ENCODE measurements around the gene FHOD3. TPM values are rescaled to one million over a fixed set of nuclear protein-coding genes. Genes with fewer than 3 reads are reported as not detected.
A peak's percentile ranks its signal among the peaks of the same experiment; 100 is the strongest.

The FHOD3 gene
- total RNA-seq, 1 donor from 2014 or later: 350 TPM

DNA sequence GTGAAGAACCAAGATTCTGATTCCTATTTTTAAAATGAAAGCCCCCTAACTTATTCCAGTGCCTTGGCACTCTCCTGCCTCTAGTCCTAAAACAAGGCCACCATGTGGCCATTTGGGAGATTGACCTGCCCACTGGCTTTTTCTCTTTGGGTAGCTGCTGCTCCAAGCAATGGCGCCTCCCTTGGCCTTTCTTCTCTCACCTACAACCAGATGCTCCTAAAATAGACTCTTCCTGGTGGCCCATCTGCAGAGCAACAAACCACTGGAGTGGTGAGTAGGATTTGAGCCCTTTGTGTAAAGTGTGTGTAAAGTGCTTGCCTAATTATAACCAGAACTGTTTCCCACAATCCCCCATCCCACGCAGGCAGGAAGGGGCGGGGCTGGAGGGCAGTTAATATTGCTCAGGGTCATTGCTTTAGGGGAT is 114.2 kb downstream of the FHOD3 start:
- ATAC-seq: no peak

DNA sequence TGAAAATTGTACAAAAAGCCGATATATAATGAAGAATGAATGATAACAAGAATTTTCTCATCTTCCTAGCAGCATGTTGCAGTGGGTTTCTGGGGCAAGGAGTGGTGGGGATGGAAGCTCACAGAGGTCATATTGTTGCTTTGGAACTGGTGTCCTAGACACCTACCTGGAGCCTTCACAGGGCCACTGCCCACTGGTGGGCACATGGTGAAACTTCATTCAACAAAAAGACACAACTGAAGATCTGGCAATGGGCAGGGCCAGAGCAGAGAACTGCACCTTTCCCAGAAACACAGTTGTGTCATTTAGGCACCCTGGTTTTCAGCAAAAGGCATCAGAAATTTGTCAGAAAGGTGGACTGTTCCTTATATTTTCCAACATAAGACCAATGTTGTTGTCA is 115.3 kb downstream of the FHOD3 start:
- DNase-seq (ENCODE audit: missing footprints) (no peak), ATAC-seq (no peak)

More for the DNA sequence above, 114.2 kb downstream of the FHOD3 start:
- intact Hi-C loops (cut with DNase I): loop anchor here (5.0 kb wide), 1 partner anchor 34 kb away; no protein-coding TSS in a partner anchor
- no peak for DNase-seq (ENCODE audit: missing footprints)

DNA sequence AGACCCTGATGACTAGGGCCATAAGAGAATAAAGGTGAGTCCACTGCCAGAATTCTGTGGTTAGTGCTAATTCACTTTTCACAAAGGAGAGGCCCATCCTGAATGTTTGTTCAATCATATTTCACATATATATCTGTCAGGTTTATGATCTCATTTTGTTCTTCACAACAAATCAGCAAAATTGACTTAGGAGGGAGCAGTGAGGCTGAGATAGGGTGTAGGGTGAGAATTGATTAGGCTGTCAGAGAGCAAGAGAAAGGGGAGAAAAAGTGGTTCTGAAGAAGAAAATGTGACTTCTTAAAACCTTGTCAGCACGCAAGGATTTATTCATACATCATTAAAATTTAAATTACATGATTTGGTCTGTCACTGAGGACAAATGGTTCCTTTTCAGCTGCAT is 117.7 kb downstream of the FHOD3 start:
- intact Hi-C loops (cut with DNase I): no loop called here
- ATAC-seq (no peak), DNase-seq (ENCODE audit: missing footprints) (no peak)

More for the DNA sequence above, 115.3 kb downstream of the FHOD3 start:
- intact Hi-C loops (cut with DNase I): loop anchor here (5.0 kb wide), 1 partner anchor 35 kb away; no protein-coding TSS in a partner anchor

DNA sequence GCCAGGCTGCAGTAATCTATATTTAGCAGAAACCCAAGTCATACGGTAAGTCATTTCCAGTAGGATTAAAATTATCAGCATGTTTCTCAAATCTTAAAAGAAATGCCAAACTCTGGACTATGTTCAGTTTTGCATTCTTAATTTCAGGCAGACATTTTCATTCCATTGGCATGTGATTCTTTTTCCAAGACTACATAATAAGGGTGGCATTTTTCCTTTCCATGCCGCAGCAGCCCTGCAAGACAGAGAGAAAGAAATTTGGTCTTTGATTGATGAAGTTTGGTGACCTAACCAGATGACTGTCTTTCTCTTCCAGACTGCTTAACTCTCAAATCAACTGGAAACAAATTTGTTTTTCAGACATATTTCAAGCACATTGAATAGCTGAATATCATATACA is 118.1 kb downstream of the FHOD3 start:
- no peak for ATAC-seq
- intact Hi-C loops (cut with DNase I): no loop called here
- DNase-seq (ENCODE audit: missing footprints): no peak

DNA sequence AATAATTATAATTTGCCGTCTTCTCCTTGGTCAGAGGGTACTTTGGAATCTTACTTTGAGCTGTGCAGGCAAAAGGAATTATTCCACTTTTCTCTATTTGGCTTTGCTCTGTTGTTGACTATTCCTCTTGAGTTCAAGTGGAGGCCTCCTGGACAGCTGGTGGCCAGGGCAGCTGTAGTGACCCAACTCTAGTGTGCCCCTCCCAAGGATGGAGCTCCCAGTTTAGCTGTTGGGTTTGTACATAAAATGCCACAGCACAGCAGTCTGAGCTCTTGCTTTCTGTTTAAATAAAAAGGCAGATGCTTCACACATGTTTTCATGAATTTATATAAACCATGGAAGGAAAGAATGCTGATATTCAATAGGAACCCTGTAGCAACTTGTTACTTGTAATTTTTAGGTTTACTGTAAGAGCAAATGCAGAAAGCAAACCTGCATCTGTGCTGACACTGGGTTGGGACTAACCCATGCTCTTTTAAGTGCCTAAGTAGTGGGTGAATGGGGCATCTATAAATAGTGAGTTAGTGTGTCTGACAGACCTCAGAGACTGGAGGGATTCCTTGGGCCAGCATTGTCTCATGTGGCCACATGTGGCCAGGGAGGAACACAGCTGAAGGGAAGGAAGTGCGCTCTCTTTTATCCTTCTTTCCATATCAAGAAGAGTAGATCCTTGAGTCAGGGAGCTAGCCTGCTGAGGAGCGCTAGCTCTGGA is 121.8 kb downstream of the FHOD3 start:
- no peak for DNase-seq (ENCODE audit: missing footprints)
- intact Hi-C loops (cut with DNase I): no loop called here
- peak; percentile 88 for ATAC-seq

DNA sequence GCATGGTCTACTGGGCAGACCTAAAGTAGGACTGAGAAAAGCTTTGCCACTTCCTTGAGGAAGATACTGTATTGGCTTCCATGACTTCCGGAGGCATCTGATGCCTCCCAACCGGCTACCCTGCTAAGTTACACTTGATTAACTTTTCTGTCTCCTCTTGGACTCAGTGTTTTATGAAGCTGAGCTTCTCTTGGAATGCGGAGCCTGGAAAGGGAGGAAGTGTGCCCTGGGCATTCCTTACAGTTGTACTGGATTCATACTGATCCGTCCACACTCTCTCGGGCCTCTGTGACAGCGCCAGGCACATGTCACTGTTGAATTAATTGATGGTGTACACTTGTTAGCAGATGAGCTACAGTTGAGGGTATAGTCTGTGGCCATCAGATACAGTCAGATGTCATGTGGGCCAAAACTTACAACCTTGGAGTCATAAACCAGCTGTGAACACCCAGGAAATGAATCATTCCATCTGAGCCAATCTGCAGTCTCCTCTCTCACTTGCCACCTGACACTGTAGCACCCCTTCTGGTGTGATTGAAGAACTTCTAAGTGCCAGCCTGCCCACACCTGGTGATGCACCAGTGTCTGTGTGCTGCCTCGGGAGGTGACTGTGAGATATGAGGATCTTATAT is 122.5 kb downstream of the FHOD3 start:
- ATAC-seq: no peak
- intact Hi-C loops (cut with DNase I): no loop called here
- DNase-seq (ENCODE audit: missing footprints): no peak

DNA sequence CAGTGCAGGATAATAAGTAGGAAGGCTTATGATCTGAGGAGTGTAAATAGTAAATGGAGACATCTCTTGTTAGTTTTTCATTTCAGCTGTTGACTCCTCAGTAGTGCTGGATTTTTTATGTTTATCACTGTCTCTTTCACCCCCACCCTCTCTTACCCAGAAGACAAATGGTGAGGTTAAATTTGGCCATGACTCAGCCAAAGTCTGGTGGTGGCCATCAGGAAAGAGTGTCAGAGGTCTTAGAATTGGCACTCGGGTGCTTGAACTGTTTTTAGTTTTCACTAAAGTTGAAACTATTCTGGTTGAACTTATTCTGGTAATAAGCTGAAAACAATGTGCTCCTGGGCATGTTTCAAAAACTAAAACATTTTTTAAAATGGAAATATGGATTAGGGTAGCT is 123.3 kb downstream of the FHOD3 start:
- intact Hi-C loops (cut with DNase I): no loop called here
- ATAC-seq: no peak
- no peak for DNase-seq (ENCODE audit: missing footprints)

DNA sequence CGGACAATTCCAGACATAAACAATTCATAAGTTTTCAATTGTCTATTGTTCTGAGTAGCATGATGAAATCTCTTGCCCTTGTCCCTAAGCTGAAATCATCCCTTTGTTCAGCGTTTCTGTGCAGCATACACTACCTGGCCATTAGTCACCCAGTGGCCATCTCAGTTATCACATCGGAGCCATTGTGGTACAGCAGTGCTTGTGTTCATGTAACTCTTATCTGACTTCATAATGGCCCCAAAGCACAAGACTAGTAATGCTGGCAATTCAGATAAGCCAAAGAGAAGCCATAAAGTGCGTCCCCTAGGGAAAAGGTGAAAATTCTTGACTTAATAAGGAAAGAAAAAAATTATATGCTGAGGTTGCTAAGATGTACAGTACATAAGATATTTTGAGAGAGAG is 127.2 kb downstream of the FHOD3 start:
- ATAC-seq (no peak), DNase-seq (ENCODE audit: missing footprints) (no peak)
- intact Hi-C loops (cut with DNase I): no loop called here

DNA sequence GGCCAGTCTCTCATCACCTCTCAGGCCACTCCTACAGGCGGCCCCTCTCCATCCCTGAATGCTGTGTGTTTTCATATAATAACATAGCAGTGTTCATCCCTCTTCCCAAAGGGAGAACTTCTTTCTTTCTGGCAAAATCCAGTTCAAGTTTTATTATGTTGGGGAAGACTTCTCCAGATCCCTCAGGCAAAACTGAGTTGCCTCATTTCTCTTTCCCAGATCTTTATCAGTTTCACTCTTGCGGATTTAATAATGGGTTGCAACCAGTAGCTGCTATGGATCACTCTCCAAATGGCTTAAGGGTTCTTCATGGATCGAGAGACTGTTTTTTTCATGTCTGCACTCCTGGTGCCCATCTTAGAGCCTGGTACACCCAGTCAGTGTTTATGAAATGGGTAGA is 129.9 kb downstream of the FHOD3 start:
- no peak for ATAC-seq
- DNase-seq (ENCODE audit: missing footprints): no peak
- intact Hi-C loops (cut with DNase I): no loop called here

DNA sequence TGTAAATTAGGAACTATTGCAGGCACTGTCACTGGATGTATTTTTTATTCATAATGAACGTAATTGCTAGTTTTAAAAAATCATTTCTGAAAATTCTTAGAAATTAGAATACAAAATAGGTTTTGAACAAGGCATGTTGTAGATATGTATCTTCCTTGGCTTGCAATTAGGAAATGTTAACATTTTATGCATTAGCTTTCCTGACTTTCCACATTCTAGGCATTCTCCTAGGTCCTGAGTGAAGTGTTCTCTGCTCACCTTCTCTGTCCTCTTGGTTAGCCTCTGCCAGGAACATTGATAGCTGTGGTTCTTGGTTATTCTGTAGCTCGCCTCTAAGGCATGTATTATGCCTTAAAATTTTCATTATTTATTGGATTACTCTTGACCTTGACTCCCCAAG is 130.3 kb downstream of the FHOD3 start:
- DNase-seq (ENCODE audit: missing footprints): no peak
- ATAC-seq: no peak
- intact Hi-C loops (cut with DNase I): no loop called here

DNA sequence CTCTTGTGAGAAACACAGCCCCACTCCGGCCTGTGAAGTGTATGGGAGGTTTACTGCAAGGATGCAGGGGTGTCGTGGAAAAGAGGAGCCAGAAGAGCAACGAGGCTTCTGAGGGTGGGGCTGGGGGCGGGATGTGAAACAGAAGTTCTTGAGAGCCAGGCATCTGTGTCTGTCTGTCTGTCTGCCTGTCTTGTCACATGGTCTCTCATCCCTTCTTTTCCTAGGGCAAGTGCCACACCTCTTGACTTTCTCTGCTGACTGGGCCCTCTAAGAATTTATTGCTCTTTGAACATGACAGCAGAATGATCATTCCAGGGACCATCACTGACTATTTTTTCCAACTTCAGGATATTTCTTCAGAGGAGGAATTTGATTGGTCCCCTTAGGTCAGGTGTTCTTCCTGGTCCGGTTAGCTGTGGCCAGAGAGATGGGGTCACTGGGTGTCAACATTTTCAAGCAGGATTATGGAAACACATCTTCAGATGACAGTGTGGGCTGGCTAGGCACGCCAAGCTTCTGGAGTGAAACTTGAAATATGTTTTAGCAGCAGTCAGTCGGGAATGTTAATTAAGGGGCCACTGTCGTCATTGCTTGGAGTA is 131.0 kb downstream of the FHOD3 start:
- ATAC-seq (no peak), DNase-seq (ENCODE audit: missing footprints) (no peak)
- intact Hi-C loops (cut with DNase I): no loop called here

DNA sequence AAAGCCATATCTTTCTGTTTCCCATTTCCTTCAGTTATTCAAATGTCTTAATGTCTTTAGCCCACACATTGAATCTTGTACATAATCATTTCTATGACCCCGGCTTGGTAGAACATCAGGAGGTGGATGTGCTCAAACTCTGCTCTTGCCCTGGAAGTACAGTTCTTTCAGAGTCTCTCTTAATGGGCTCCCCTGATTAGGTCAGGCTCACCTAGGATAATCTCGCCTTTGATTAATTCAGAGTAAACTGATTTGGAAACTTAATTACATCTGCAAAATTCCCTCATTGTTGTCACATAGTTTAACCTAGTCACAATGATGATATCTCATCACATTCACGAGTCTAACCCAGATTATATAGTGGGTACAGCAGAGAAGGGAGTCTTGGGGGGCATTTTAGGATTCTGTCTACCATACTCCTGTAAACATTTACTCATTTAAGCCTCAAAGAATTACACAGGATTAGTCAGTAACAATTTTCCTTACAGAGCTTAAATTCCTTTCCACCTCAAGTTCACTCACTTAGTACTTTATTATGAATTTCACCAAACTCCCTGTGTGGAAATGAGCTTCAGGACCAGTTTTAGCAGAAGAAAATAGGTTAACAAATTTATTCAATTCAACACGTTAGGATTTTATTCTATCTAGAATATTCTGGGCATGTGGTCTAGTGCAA is 135.5 kb downstream of the FHOD3 start:
- DNase-seq (ENCODE audit: missing footprints) (no peak), ATAC-seq (no peak)
- intact Hi-C loops (cut with DNase I): no loop called here

DNA sequence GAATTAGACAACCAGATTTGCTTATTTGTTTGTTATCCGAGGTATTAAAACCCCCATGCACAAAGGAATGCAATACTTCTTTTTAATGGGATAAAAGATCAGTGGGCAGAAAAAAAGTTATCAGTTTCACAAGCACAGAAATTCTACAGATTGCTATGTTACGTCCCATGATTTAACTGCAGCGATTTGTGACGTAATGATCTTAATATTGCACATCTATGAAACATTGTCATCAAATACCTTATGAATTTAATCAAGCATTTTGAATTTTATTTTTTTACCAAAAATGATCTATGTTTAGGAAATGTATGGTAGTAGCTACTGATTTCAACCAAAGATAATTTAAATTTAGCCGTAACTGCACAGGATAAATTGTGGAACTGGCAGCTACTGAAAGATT is 138.9 kb downstream of the FHOD3 start:
- no peak for ATAC-seq
- intact Hi-C loops (cut with DNase I): no loop called here
- DNase-seq (ENCODE audit: missing footprints): no peak

DNA sequence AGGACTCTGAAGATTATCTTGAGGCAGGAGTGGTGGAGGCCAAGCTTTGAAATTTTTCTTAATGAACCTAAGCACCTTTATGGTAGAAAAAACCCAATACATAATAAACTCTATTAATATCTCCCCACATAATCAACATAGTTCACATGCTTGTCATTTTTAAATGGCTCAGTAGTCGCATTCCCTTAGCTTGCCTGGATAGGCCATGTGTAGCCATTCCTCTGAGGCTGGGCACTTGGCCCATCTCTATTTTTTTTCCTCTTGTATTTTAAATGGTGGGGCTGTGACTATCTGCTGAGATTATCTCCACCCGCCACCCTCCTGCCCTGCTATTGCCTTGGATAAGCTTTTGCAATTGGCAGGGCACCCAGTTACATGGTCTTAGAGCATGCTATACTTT is 143.1 kb downstream of the FHOD3 start:
- intact Hi-C loops (cut with DNase I): no loop called here
- no peak for DNase-seq (ENCODE audit: missing footprints)
- ATAC-seq: no peak

DNA sequence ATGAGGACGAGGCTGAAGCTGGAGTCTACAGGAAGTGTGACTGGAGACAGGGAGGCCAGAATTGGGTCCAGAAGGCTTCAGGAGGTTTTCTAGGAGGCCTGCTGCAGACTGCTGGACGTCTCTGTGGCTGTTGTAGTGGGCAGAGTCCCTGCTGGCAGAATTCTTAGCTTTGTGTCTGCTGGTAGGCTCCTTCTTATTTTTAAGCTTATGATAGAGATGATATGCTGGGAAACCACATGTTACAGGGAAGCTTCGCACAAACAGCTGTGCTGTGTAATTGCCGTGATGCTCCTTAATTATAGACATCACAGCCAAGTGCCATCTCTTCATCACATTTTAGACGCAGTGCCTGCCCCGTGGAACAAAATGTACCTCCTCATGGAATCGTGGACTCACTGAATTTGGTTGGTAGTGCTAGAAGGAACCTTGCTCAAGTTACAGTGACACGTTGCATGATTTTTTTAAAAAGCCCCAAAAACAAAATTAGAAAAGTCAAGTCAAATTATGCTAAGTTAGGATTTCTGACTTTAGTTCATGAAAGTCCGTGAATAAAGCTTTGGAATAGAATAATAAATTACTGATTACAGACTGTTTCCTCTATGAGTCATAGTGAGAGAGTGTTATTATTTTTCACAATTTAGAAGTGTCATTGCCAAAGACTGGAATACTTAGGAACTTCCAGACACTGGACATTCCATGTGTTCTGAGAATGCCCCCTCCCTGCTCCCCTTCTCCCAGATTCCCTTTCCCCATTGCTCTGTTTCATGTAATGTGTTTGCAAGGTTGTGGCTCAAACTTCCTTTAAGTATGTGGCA is 144.1 kb downstream of the FHOD3 start:
- DNase-seq (ENCODE audit: missing footprints) (no peak), ATAC-seq (peak; percentile 30)
- intact Hi-C loops (cut with DNase I): no loop called here

DNA sequence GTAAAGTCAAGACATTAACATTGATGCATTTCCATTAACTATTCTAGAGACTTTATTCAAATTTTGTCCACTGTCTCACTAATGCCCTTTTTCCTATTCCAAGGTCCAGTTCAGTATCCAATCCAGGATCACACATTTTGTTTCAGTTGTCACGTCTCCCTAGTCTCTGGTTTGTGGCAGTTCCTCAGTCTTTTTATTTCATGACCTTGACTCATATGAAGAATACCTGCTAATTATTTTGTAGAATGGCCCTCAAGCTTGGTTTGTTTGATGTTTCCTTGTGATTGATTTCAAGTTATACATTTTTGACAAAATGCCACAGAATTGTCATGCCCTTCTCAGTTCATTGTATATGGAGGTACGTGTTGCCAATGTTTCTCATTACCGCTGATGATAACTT is 145.2 kb downstream of the FHOD3 start:
- no peak for ATAC-seq
- DNase-seq (ENCODE audit: missing footprints): no peak
- intact Hi-C loops (cut with DNase I): no loop called here

DNA sequence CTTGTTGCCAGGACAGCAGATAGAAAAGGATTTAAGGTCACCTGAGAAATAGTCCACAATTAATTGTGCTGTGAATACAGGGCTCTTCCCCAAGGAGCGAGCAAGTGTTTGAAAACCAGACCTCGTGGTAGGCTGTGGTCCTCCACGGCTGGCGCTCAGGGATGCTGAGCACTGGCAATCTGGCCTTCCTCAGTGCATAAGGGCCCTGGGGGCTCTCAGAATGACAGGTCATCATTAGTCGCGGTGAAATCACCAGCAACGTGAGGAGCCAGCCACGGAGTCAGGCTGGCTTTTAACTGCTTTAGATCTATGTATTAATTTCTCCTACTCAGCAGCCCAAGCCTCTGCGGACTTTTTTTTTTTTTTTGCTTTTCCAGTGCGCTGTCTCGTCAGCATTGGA is 148.5 kb downstream of the FHOD3 start:
- DNase-seq (ENCODE audit: missing footprints) (no peak), ATAC-seq (no peak)
- intact Hi-C loops (cut with DNase I): no loop called here

DNA sequence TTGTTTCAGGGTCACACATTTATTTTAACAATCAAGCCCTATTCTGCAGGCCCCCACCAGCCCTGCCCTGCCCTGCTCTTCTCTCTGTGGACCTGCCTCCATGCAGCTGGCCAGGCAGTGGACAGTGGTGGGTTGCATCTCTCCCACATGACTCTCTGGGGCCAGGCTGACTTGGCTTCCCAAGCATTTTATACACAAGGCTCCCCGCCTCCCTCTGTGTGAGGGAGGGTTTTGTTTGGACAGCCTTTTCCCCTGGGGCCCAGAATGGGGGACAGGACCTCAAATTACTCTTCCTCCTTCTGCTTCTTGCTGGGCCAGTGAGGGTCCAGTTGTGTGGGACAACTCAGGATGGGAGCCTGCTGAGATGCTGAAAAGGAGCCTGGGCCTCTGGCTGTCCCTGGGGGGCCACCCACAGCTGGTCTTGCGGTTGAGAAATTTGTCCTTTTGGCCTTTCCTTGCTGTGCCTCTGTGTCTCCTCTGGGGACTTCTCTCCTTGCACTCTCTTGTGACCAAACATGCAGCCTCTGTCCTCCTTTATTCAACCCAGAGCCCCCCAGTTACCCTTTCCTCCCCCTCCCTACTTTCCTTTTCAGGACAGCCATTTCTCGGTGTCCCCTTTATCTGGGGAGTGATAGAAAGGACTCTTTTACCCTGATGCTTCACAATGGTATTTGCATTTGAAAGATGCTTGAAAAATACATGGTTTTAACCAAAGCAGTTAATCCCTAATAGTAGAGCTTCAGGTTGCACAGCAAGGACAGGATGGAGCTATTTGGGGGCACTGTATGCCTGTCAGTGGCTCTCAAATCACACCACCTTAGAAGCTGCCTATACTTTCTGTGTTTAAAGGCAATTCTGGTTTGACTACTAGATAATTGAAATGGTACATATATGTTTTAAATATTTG is 151.1 kb downstream of the FHOD3 start:
- DNase-seq (ENCODE audit: missing footprints): no peak
- peak; percentile 13 for ATAC-seq

More for the DNA sequence above, 151.1 kb downstream of the FHOD3 start:
- intact Hi-C loops (cut with DNase I): no loop called here
